Measurements from ENCODE around the gene COG6.

- TF ChIP-seq EGR1 (IDR thresholded peaks at IDR 0.05; ENCODE audit: borderline replicate concordance, low read depth, low read length) (no peak), KDM1A (IDR thresholded peaks at IDR 0.05; ENCODE audit: borderline replicate concordance, low read length) (no peak), TEAD4 (IDR thresholded peaks at IDR 0.05; ENCODE audit: low read depth, low read length) (no peak), CEBPB (IDR thresholded peaks at IDR 0.05; ENCODE audit: low read depth, low read length) (no peak), JUN (IDR thresholded peaks at IDR 0.05; ENCODE audit: low read depth, low read length) (no peak)
These were observed 85.3 kb downstream of the COG6 start for GRCh38 chr13:39740761-39741160.
